SK-N-DZ (cell line): ENCODE data around the gene NPPB.

Experiments
- DNase-seq: peaks from one replicate; pipeline ENCODE4 v3.0.0-alpha.2; 2015; ENCODE audit warnings: low spot score

The NPPB gene

GRCh38 chr1:11881749-11882441 is 23.1 kb upstream of the NPPB start:
- DNase-seq, result no peak

- DNase-seq, result peak; percentile 38
These were observed 22.4 kb upstream of the NPPB start for GRCh38 chr1:11880911-11881748.

GRCh38 chr1:11880181-11880575 is 21.4 kb upstream of the NPPB start:
- DNase-seq, result no peak

GRCh38 chr1:11879311-11880180 is 20.8 kb upstream of the NPPB start:
- no peak for DNase-seq

GRCh38 chr1:11878891-11879190 is 20.1 kb upstream of the NPPB start:
- no peak for DNase-seq

- no peak for DNase-seq
These were observed 19.5 kb upstream of the NPPB start for GRCh38 chr1:11878081-11878890.

- DNase-seq, result no peak
These were observed 18.3 kb upstream of the NPPB start for GRCh38 chr1:11877074-11877473.

- no peak for DNase-seq
These were observed 16.3 kb upstream of the NPPB start for GRCh38 chr1:11875094-11875493.

- no peak for DNase-seq
These were observed 15.9 kb upstream of the NPPB start for GRCh38 chr1:11874624-11875023.

GRCh38 chr1:11874258-11874562 is 15.5 kb upstream of the NPPB start:
- DNase-seq, result no peak

GRCh38 chr1:11873395-11874257 is 14.9 kb upstream of the NPPB start:
- DNase-seq, result no peak

GRCh38 chr1:11872545-11872944 is 13.8 kb upstream of the NPPB start:
- no peak for DNase-seq

GRCh38 chr1:11869650-11870207 is 11.0 kb upstream of the NPPB start:
- no peak for DNase-seq

GRCh38 chr1:11869104-11869503 is 10.4 kb upstream of the NPPB start:
- no peak for DNase-seq

- no peak for DNase-seq
These were observed 9.7 kb upstream of the NPPB start for GRCh38 chr1:11868331-11868980.

- DNase-seq, result no peak
These were observed 4.1 kb upstream of the NPPB start for GRCh38 chr1:11862890-11863289.

- DNase-seq, result no peak
These were observed 1.8 kb upstream of the NPPB start for GRCh38 chr1:11860587-11860986.

- no peak for DNase-seq
These were observed 1.3 kb upstream of the NPPB start for GRCh38 chr1:11860083-11860482.

GRCh38 chr1:11858968-11859871 is 475 bp upstream of the NPPB start:
- DNase-seq, result peak; percentile 35
